ENCODE data around the gene CMTM6. TPM values are rescaled to one million over a fixed set of nuclear protein-coding genes. Genes with fewer than 3 reads are reported as not detected.

CMTM6 gene
- total and polyA plus RNA-seq, 2 donors, result 46.3 to 56.2 TPM

GRCh38 chr3:32456429-32457130 lies 46.1 kb downstream of the CMTM6 start:
- Histone ChIP-seq H3K4me3 (ENCODE audit: low read length in 2 of 2) (no peak overlapping the region), H3K36me3 (ENCODE audit: control insufficient read depth in 2 of 2, insufficient read depth in 2 of 2, low read length in 1 of 2) (peaks cover 28 to 35% of the 10 kb centered on the region in 2 donors), H3K4me1 (ENCODE audit: control insufficient read depth in 2 of 2, insufficient read depth in 2 of 2, low read length in 2 of 2) (peaks cover 34 to 61% of the 10 kb centered on the region in 2 donors), H3K27ac (ENCODE audit: low read depth in 1 of 2, low read length in 1 of 2) (peak overlapping the region; percentile 36 to 99), H3K27me3 (ENCODE audit: control insufficient read depth in 2 of 2, insufficient read depth in 1 of 2, low read length in 1 of 2) (no peaks in the 10 kb centered on the region), H3K9me3 (ENCODE audit: control insufficient read depth in 2 of 2, insufficient read depth in 1 of 2, low read length in 1 of 2) (peaks cover 0 to 3% of the 10 kb centered on the region in 2 donors)
- 87% methylated on average over 11 of the region's 11 CpGs for WGBS
- no peak for DNase-seq (ENCODE audit: low read depth in 6 of 9, low spot score in 9 of 9)

DNA sequence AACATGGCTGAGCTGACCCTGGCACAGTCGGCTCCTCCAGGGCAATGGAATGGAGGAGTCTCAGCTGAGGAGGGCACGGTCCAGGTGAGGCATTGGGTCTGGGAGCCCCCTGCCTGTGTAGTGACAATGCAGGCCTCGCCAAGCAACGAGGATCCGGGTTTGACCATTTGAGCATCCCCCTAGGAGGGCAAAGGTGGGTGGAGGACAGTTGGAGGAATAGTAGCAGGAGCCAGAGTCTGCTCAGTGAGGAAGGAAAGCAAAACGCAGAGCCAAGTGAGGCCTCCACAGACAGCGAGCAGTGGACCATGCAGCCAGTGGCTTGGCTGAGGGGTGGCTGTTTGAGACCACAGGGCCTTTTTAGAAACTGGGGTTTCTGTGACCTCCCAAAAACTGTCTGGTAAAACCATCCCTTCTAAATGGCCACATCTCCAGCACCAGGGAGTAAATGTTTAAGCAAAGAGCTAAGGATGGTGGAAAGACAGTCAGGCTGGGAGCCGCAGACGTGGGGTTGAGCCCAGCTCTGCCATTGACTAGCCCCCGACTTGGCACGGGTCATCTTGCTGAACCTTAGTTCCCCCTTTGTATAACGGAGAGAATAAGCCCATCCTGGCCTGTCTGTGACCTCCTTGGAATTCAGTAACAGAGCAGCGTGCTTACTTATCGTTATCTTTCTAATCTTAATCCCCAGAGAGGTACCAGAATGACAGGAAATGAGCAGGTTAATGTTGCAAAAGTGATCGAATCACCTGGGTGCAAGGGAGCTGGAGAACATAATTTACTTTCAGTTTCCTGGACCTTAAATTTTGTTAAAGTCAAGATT lies 46.8 kb downstream of the CMTM6 start:
- Histone ChIP-seq H3K9me3 (ENCODE audit: control insufficient read depth in 2 of 2, insufficient read depth in 1 of 2, low read length in 1 of 2) (peaks cover 0 to 3% of the 10 kb centered on the region in 2 donors), H3K4me1 (ENCODE audit: control insufficient read depth in 2 of 2, insufficient read depth in 2 of 2, low read length in 2 of 2) (peaks cover 34 to 54% of the 10 kb centered on the region in 2 donors), H3K27me3 (ENCODE audit: control insufficient read depth in 2 of 2, insufficient read depth in 1 of 2, low read length in 1 of 2) (no peaks in the 10 kb centered on the region), H3K36me3 (ENCODE audit: control insufficient read depth in 2 of 2, insufficient read depth in 2 of 2, low read length in 1 of 2) (peaks cover 33 to 40% of the 10 kb centered on the region in 2 donors), H3K27ac (ENCODE audit: low read depth in 1 of 2, low read length in 1 of 2) (peak overlapping the region in 1 of 2 donors; percentile 46), H3K4me3 (ENCODE audit: low read length in 2 of 2) (no peak overlapping the region)
- DNase-seq (ENCODE audit: low read depth in 6 of 9, low spot score in 9 of 9), result peak in 1 of 9 donors; percentile 37
- whole genome bisulfite sequencing, result 88% methylated on average over 15 of the region's 15 CpGs

DNA sequence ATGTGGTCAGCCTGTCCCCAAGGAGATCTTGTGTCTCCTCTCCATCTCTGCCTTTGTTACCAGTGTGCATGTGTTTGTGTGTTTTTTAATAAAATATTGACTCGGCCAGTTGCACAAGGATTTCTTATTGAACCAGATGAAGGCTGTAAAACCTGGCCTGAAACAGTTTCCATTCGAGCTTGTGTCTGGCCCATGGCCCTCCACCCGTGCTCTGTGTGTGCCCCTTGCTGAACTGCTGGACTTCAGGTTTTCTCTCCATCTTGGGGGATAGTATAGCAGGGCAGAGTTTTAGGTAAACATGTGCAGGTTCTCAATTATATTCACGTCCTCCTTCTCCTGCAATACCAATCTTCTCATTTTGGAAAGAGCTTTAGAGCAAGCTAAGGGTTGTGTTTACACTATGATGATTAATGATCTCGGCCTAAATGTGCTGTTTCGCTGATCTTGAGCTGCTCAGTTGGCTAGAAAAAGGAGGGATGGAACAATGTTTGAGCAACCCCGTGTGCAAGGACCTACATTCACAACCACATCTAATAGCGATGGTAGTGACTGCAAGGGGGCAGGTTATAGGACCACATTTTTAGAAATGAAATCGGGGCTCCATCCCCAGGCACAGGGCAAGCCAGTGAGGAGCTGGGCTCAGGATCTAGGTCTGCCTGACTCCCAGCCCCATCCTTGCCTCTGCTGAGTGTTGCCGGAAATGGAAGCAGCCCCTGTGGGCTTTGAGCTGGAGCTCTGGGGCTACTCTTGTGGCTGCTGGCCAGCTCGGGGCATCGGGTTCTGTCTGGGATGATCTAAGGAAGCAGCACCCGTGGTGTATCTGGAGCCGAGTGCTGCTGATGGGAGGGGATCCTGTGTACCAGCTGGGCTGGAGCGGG lies 47.7 kb downstream of the CMTM6 start:
- no peak for DNase-seq (ENCODE audit: low read depth in 6 of 9, low spot score in 9 of 9)
- 96% methylated on average over 15 of the region's 15 CpGs for WGBS
- Histone ChIP-seq H3K9me3 (ENCODE audit: control insufficient read depth in 2 of 2, insufficient read depth in 1 of 2, low read length in 1 of 2) (peaks cover 0 to 3% of the 10 kb centered on the region in 2 donors), H3K4me3 (ENCODE audit: low read length in 2 of 2) (no peak overlapping the region), H3K4me1 (ENCODE audit: control insufficient read depth in 2 of 2, insufficient read depth in 2 of 2, low read length in 2 of 2) (peaks cover 29 to 46% of the 10 kb centered on the region in 2 donors), H3K27ac (ENCODE audit: low read depth in 1 of 2, low read length in 1 of 2) (no peak overlapping the region), H3K27me3 (ENCODE audit: control insufficient read depth in 2 of 2, insufficient read depth in 1 of 2, low read length in 1 of 2) (no peaks in the 10 kb centered on the region), H3K36me3 (ENCODE audit: control insufficient read depth in 2 of 2, insufficient read depth in 2 of 2, low read length in 1 of 2) (peaks cover 38 to 47% of the 10 kb centered on the region in 2 donors)

- Histone ChIP-seq H3K4me3 (ENCODE audit: low read length in 2 of 2) (no peak overlapping the region), H3K27ac (ENCODE audit: low read depth in 1 of 2, low read length in 1 of 2) (no peak overlapping the region), H3K9me3 (ENCODE audit: control insufficient read depth in 2 of 2, insufficient read depth in 1 of 2, low read length in 1 of 2) (peaks cover 0 to 3% of the 10 kb centered on the region in 2 donors), H3K4me1 (ENCODE audit: control insufficient read depth in 2 of 2, insufficient read depth in 2 of 2, low read length in 2 of 2) (peaks cover 20 to 37% of the 10 kb centered on the region in 2 donors), H3K27me3 (ENCODE audit: control insufficient read depth in 2 of 2, insufficient read depth in 1 of 2, low read length in 1 of 2) (no peaks in the 10 kb centered on the region), H3K36me3 (ENCODE audit: control insufficient read depth in 2 of 2, insufficient read depth in 2 of 2, low read length in 1 of 2) (peaks cover 39 to 54% of the 10 kb centered on the region in 2 donors)
- DNase-seq (ENCODE audit: low read depth in 6 of 9, low spot score in 9 of 9), result no peak
- 95% methylated on average over 6 of the region's 6 CpGs for WGBS
These were observed 48.5 kb downstream of the CMTM6 start for GRCh38 chr3:32454111-32454510.

GRCh38 chr3:32453346-32453745 lies 49.3 kb downstream of the CMTM6 start:
- no peak overlapping the region for H3K4me3 ChIP-seq (ENCODE audit: low read length in 2 of 2)
- H3K27ac ChIP-seq (ENCODE audit: low read depth in 1 of 2, low read length in 1 of 2), result no peak overlapping the region
- WGBS, result 98% methylated on average over 5 of the region's 5 CpGs
- H3K4me1 ChIP-seq (ENCODE audit: control insufficient read depth in 2 of 2, insufficient read depth in 2 of 2, low read length in 2 of 2), result peaks cover 15 to 30% of the 10 kb centered on the region in 2 donors
- no peak for DNase-seq (ENCODE audit: low read depth in 6 of 9, low spot score in 9 of 9)
- H3K9me3 ChIP-seq (ENCODE audit: control insufficient read depth in 2 of 2, insufficient read depth in 1 of 2, low read length in 1 of 2), result peaks cover 0 to 3% of the 10 kb centered on the region in 2 donors
- no peaks in the 10 kb centered on the region for H3K27me3 ChIP-seq (ENCODE audit: control insufficient read depth in 2 of 2, insufficient read depth in 1 of 2, low read length in 1 of 2)
- H3K36me3 ChIP-seq (ENCODE audit: control insufficient read depth in 2 of 2, insufficient read depth in 2 of 2, low read length in 1 of 2), result peaks cover 45 to 56% of the 10 kb centered on the region in 2 donors

GRCh38 chr3:32452009-32452408 lies 50.6 kb downstream of the CMTM6 start:
- WGBS, result 97% methylated on average over 4 of the region's 4 CpGs
- Histone ChIP-seq H3K4me3 (ENCODE audit: low read length in 2 of 2) (no peak overlapping the region), H3K27me3 (ENCODE audit: control insufficient read depth in 2 of 2, insufficient read depth in 1 of 2, low read length in 1 of 2) (no peaks in the 10 kb centered on the region), H3K4me1 (ENCODE audit: control insufficient read depth in 2 of 2, insufficient read depth in 2 of 2, low read length in 2 of 2) (peaks cover 8 to 16% of the 10 kb centered on the region in 2 donors), H3K9me3 (ENCODE audit: control insufficient read depth in 2 of 2, insufficient read depth in 1 of 2, low read length in 1 of 2) (peaks cover 0 to 3% of the 10 kb centered on the region in 2 donors), H3K36me3 (ENCODE audit: control insufficient read depth in 2 of 2, insufficient read depth in 2 of 2, low read length in 1 of 2) (peaks cover 46 to 56% of the 10 kb centered on the region in 2 donors), H3K27ac (ENCODE audit: low read depth in 1 of 2, low read length in 1 of 2) (no peak overlapping the region)
- DNase-seq (ENCODE audit: low read depth in 6 of 9, low spot score in 9 of 9), result no peak

GRCh38 chr3:32450992-32451659 lies 51.5 kb downstream of the CMTM6 start:
- no peak overlapping the region for H3K4me3 ChIP-seq (ENCODE audit: low read length in 2 of 2)
- no peak overlapping the region for H3K27ac ChIP-seq (ENCODE audit: low read depth in 1 of 2, low read length in 1 of 2)
- H3K9me3 ChIP-seq (ENCODE audit: control insufficient read depth in 2 of 2, insufficient read depth in 1 of 2, low read length in 1 of 2), result no peaks in the 10 kb centered on the region
- WGBS, result 98% methylated on average over 12 of the region's 12 CpGs
- no peaks in the 10 kb centered on the region for H3K27me3 ChIP-seq (ENCODE audit: control insufficient read depth in 2 of 2, insufficient read depth in 1 of 2, low read length in 1 of 2)
- H3K36me3 ChIP-seq (ENCODE audit: control insufficient read depth in 2 of 2, insufficient read depth in 2 of 2, low read length in 1 of 2), result peaks cover 43 to 51% of the 10 kb centered on the region in 2 donors
- peaks cover under 1 to 7% of the 10 kb centered on the region in 2 donors for H3K4me1 ChIP-seq (ENCODE audit: control insufficient read depth in 2 of 2, insufficient read depth in 2 of 2, low read length in 2 of 2)
- no peak for DNase-seq (ENCODE audit: low read depth in 6 of 9, low spot score in 9 of 9)

DNA sequence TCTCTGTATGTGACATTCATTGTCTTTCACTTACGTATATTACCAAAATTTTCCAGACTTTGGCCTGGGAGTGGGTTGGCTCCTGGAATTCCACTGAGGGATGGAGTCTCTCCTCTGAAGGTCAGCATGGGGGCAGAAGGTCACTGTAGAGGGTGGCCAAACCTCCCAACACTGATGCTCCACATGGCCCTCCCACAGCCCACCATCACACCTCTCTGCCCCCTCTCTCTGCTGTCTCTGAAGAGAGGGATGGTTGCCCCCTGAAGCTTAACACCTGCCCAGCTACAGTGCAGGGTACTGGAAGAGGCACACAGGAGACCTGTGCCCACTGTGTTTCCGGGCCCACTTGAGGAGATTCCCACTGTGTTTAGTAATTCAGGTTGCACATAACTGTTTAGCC lies 52.2 kb downstream of the CMTM6 start:
- WGBS, result 98% methylated on average over 2 of the region's 2 CpGs
- peaks cover 45 to 48% of the 10 kb centered on the region in 2 donors for H3K36me3 ChIP-seq (ENCODE audit: control insufficient read depth in 2 of 2, insufficient read depth in 2 of 2, low read length in 1 of 2)
- H3K4me1 ChIP-seq (ENCODE audit: control insufficient read depth in 2 of 2, insufficient read depth in 2 of 2, low read length in 2 of 2), result peaks cover 0 to under 1% of the 10 kb centered on the region in 2 donors

More for the DNA sequence above, 52.2 kb downstream of the CMTM6 start:
- no peaks in the 10 kb centered on the region for H3K27me3 ChIP-seq (ENCODE audit: control insufficient read depth in 2 of 2, insufficient read depth in 1 of 2, low read length in 1 of 2)
- no peak overlapping the region for H3K27ac ChIP-seq (ENCODE audit: low read depth in 1 of 2, low read length in 1 of 2)
- H3K9me3 ChIP-seq (ENCODE audit: control insufficient read depth in 2 of 2, insufficient read depth in 1 of 2, low read length in 1 of 2), result peaks cover 0 to 3% of the 10 kb centered on the region in 2 donors
- no peak for DNase-seq (ENCODE audit: low read depth in 6 of 9, low spot score in 9 of 9)
- H3K4me3 ChIP-seq (ENCODE audit: low read length in 2 of 2), result no peak overlapping the region

All from thymus (tissue), 11 donors.